SU-DHL-6 (cell line): ENCODE measurements around the gene BRSK2.

ENCODE experiments used
- H2AFZ ChIP-seq: fragments of 200-600 bp; sonication (generic); 2 replicates; pipeline ENCODE4 v1.6.1; 2014; ENCODE audit warnings: low read depth, mild to moderate bottlenecking, moderate library complexity, mixed read lengths, antibody characterized with exemption, low read length; ENCODE audit not compliant: severe bottlenecking
- H3F3A ChIP-seq: fragments of 200-600 bp; shearing (Covaris generic); 2 replicates; pipeline ENCODE4 v1.6.0; 2016; ENCODE audit warnings: antibody characterized with exemption, mild to moderate bottlenecking; ENCODE audit not compliant: insufficient read depth
- H3K27ac ChIP-seq: fragments of 200-600 bp; sonication (generic); 2 replicates; pipeline ENCODE4 v1.5.1; 2016; ENCODE audit warnings: low read depth, mild to moderate bottlenecking, low read length, moderate library complexity, mixed read lengths
- H3K27me3 ChIP-seq: fragments of 200-600 bp; sonication (generic), shearing (Covaris generic); 2 replicates; pipeline ENCODE4 v1.6.0; 2014; ENCODE audit warnings: mild to moderate bottlenecking, low read length
- H3K36me3 ChIP-seq: fragments of 200-600 bp; sonication (generic); 2 replicates; pipeline ENCODE4 v1.6.1; 2014; ENCODE audit warnings: mild to moderate bottlenecking, low read length, mixed read lengths
- H3K4me2 ChIP-seq: fragments of 300-600, 200-600 bp; shearing (Covaris generic), sonication (generic); 2 replicates; pipeline ENCODE4 v1.6.0; 2014; ENCODE audit warnings: low read length, low read depth, mild to moderate bottlenecking; ENCODE audit not compliant: poor library complexity, severe bottlenecking
- H3K4me3 ChIP-seq: fragments of 200-600 bp; sonication (generic); 2 replicates; pipeline ENCODE4 v1.5.1; 2014; ENCODE audit warnings: antibody characterized with exemption, low read length, mild to moderate bottlenecking, mixed read lengths; ENCODE audit not compliant: insufficient read depth, poor library complexity, severe bottlenecking
- H3K79me2 ChIP-seq: fragments of 200-600 bp; sonication (generic); 2 replicates; pipeline ENCODE4 v1.6.1; 2014; ENCODE audit warnings: mild to moderate bottlenecking, low read length, moderate library complexity; ENCODE audit not compliant: insufficient read depth
- H3K9ac ChIP-seq: fragments of 200-600 bp; sonication (generic); 2 replicates; pipeline ENCODE4 v1.7.0; 2014; ENCODE audit warnings: mild to moderate bottlenecking, low read length
- H3K9me2 ChIP-seq: fragments of 200-600 bp; sonication (generic); replicated peaks from 2 replicates; pipeline ENCODE4 v1.6.1; 2014; ENCODE audit warnings: low read length; ENCODE audit not compliant: insufficient read depth
- H3K9me3 ChIP-seq: fragments of 200-600 bp; sonication (generic); 2 replicates; pipeline ENCODE4 v1.6.1; 2014; ENCODE audit warnings: low read length, mixed read lengths; ENCODE audit not compliant: insufficient read depth
- H4K20me1 ChIP-seq: fragments of 200-600 bp; sonication (generic); 2 replicates; pipeline ENCODE4 v1.6.1; 2014; ENCODE audit warnings: low read depth, mild to moderate bottlenecking, antibody characterized with exemption, low read length, moderate library complexity, mixed read lengths
- CTCF ChIP-seq: fragments of 200-600 bp; sonication (generic); IDR thresholded peaks from one replicate; pipeline ENCODE4 v1.5.1; 2017; ENCODE audit warnings: antibody characterized with exemption, mild to moderate bottlenecking, low read length, moderate library complexity; ENCODE audit not compliant: insufficient read depth, poor library complexity, severe bottlenecking
- EZH2phosphoT487 ChIP-seq: fragments of 200-600 bp; sonication (generic), shearing (Covaris generic); conservative IDR thresholded peaks from 2 replicates; pipeline ENCODE4 v1.6.1; 2018; ENCODE audit warnings: mild to moderate bottlenecking, antibody characterized with exemption, low read length, moderate library complexity, mixed read lengths

BRSK2 gene

GRCh38 chr11:1500466-1501420 is 111.0 kb downstream of the BRSK2 start:
- Histone ChIP-seq H3K36me3 (no peaks in the 10 kb centered on the region), H3K4me3 (no peak overlapping the region), H4K20me1 (peaks cover 21% of the 10 kb centered on the region; the same call in 1 of the 2 replicates), H3K79me2 (peaks cover 32% of the 10 kb centered on the region), H3F3A (no peaks in the 10 kb centered on the region), H3K9me3 (no peaks in the 10 kb centered on the region), H3K9me2 (no peaks in the 10 kb centered on the region), H3K27me3 (no peaks in the 10 kb centered on the region), H2AFZ (no peak overlapping the region), H3K9ac (no peak overlapping the region), H3K27ac (no peak overlapping the region), H3K4me2 (no peak overlapping the region)
- TF ChIP-seq EZH2phosphoT487 (no peak), CTCF (no peak)

DNA sequence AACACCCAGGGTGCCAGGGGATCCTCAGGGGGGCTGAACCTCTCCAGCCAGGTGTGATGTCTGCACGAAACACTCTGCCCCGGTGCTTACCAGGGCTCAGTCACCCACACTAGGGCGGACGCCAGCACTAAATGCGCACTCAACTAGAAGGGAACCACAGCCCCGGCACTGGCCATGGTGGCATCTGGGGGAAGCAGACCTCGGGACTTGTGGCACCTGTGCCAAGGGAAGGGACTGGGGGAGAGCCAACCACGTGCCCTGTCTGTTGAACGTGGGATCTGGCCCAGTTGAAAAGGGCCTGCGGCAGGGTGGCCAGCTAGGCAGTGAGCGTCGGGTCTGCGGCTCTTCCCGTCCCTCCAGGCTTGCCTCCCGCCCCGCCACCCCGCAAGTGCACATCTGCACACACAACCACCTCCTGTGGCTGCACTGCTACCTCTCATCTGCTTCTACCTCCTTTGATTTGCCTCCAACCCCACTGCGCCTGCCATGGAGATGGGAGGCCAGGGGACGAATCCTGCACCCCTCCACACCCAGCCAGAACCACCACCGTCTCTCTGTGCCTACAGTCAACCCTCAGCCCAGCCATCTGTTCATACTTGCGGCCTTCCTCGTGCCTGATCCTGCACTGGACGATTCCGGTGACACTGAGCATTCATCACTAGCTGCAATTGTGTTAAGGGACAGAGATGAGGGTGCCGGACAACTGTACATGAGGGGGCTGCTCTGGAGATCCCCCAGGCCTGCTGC is 111.9 kb downstream of the BRSK2 start:
- H2AFZ ChIP-seq = no peak overlapping the region
- H3K79me2 ChIP-seq = peaks cover 24% of the 10 kb centered on the region
- H3K4me3 ChIP-seq = no peak overlapping the region
- TF ChIP-seq EZH2phosphoT487 (no peak), CTCF (no peak)
- H3K9me2 ChIP-seq = no peaks in the 10 kb centered on the region
- peaks cover 13% of the 10 kb centered on the region; the same call in 1 of the 2 replicates for H4K20me1 ChIP-seq
- no peaks in the 10 kb centered on the region for H3K36me3 ChIP-seq
- no peak overlapping the region for H3K27ac ChIP-seq
- no peak overlapping the region for H3K9ac ChIP-seq
- no peaks in the 10 kb centered on the region for H3K9me3 ChIP-seq
- H3K27me3 ChIP-seq = no peaks in the 10 kb centered on the region
- H3K4me2 ChIP-seq = no peak overlapping the region
- no peaks in the 10 kb centered on the region for H3F3A ChIP-seq

DNA sequence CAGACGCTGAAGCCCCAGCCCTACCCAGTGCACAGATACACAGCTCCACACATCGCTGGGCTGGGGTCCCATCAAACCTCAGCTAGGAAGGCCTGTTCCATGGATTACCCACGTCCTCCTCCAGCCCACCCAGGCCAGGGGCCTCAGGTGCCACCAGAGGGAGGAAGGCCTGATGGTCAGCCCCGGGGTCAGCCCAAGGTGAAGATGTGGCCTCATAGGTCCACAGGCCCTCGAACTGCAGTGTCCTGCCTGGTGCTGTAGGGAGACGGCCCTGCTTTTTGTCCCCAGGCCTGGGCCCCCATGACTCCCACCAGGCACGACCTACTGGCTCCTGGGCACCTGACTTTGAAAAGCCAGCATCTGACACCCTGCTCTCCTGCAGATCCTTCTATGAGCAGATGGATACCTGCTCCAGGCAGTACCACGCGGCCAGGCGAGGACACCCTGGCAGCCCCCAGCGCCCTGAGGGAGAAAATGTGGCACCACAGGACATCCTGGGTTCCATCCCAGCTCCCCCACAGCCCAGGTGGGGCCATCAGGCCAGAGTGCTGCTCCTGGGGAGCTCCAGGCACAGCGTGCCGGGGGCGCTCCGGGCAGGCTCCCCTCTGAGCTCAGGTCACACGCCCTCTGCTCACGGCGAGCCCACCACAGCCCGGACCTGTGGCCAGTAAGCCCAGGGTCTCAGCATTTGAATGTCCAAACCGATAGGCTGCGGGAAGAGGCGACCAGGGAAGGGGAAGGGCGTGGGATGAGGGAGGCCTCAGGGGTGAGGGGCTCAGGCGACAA is 112.6 kb downstream of the BRSK2 start:
- no peaks in the 10 kb centered on the region for H3K27me3 ChIP-seq
- TF ChIP-seq CTCF = no peak
- no peak for TF ChIP-seq EZH2phosphoT487
- H3F3A ChIP-seq = no peaks in the 10 kb centered on the region
- H4K20me1 ChIP-seq = peaks cover 7% of the 10 kb centered on the region; the same call in 1 of the 2 replicates
- H3K4me2 ChIP-seq = no peak overlapping the region
- no peaks in the 10 kb centered on the region for H3K9me3 ChIP-seq
- H3K9ac ChIP-seq = no peak overlapping the region
- peaks cover 24% of the 10 kb centered on the region for H3K79me2 ChIP-seq
- H2AFZ ChIP-seq = no peak overlapping the region
- H3K36me3 ChIP-seq = no peaks in the 10 kb centered on the region
- no peak overlapping the region for H3K4me3 ChIP-seq
- no peaks in the 10 kb centered on the region for H3K9me2 ChIP-seq
- H3K27ac ChIP-seq = no peak overlapping the region
